ENCODE data around the gene OTOG. TPM values are rescaled to one million over a fixed set of nuclear protein-coding genes. Genes with fewer than 3 reads are reported as not detected.
A peak's percentile ranks its signal among the peaks of the same experiment; 100 is the strongest.

Gene OTOG
- total RNA-seq, 1 experiment from 2014 or later: 0.35 TPM

GRCh38 chr11:17610085-17610894, 63.2 kb downstream of the OTOG start:
- no peaks in the 10 kb centered on the region for H3K79me1 ChIP-seq (ENCODE audit: insufficient read depth, low read depth, low read length, poor library complexity, severe bottlenecking)
- no peak overlapping the region; the same call in 1 of the 2 replicates for H3K14ac ChIP-seq (ENCODE audit: insufficient read depth, low read length)
- no peak overlapping the region for H3K23ac ChIP-seq (ENCODE audit: insufficient read length, low read depth, low read length)
- no peak for DNase-seq
- H4K20me1 ChIP-seq (ENCODE audit: control insufficient read depth, insufficient read depth, insufficient read length): no peaks in the 10 kb centered on the region
- no peak overlapping the region for H3K9ac ChIP-seq (ENCODE audit: extremely low read depth, insufficient read length, low read length)
- peaks cover 23% of the 10 kb centered on the region for H3K27me3 Mint-ChIP-seq (ENCODE audit: low read depth)
- WGBS (ENCODE audit: extremely low coverage, insufficient read length, low lambda C conversion rate): no CpG with 5 or more reads among the region's 17 CpGs
- no peak overlapping the region for H2AK5ac ChIP-seq (ENCODE audit: insufficient read length, low read length)
- H3K9me3 Mint-ChIP-seq: no peaks in the 10 kb centered on the region
- H4K5ac ChIP-seq (ENCODE audit: insufficient read length, low read depth, low read length): no peak overlapping the region
- no peak overlapping the region for H2BK12ac ChIP-seq (ENCODE audit: insufficient read length, low read depth, low read length)
- peak overlapping the region in 1 of 3 experiments; percentile 64; a peak in 1 of 7 replicates for H3K27ac Mint-ChIP-seq
- H3K4me1 Mint-ChIP-seq: peaks cover 2 to 4% of the 10 kb centered on the region in 2 experiments; a peak in 2 of 4 replicates
- TF ChIP-seq CTCF (conservative IDR thresholded peaks at IDR 0.05): no peak
- no peak overlapping the region for H4K8ac ChIP-seq (replicated peaks; ENCODE audit: insufficient read length, low read depth, low read length)
- no peak overlapping the region for H3K4me3 Mint-ChIP-seq
- H3K4me1 ChIP-seq (ENCODE audit: insufficient read depth, low read length): no peaks in the 10 kb centered on the region; the same call in 1 of the 2 replicates
- H2BK5ac ChIP-seq (ENCODE audit: insufficient read length, low read length): no peak overlapping the region
- no peak overlapping the region for H2BK20ac ChIP-seq (ENCODE audit: low read depth, low read length, poor library complexity, severe bottlenecking)
- H3K4me2 ChIP-seq (ENCODE audit: insufficient read depth, insufficient read length, low read length): no peak overlapping the region
- H3K4ac ChIP-seq (ENCODE audit: low read depth, low read length): no peak overlapping the region; the same call in 1 of the 2 replicates
- no peak overlapping the region for H2BK15ac ChIP-seq (ENCODE audit: low read depth, low read length)
- no peak overlapping the region for H2AFZ ChIP-seq (ENCODE audit: low read length)
- H3K18ac ChIP-seq (ENCODE audit: insufficient read length, low read depth, low read length): no peak overlapping the region
- H3K79me2 ChIP-seq (ENCODE audit: insufficient read depth, low read length): no peaks in the 10 kb centered on the region
- no peak overlapping the region for H3K27ac ChIP-seq (ENCODE audit: insufficient read length, low read depth, low read length)
- H3K56ac ChIP-seq (ENCODE audit: insufficient read length, low read depth, low read length): no peak overlapping the region
- H3K23me2 ChIP-seq (ENCODE audit: insufficient read length, low read depth, low read length, poor library complexity, severe bottlenecking): no peaks in the 10 kb centered on the region
- no peak overlapping the region for H2BK120ac ChIP-seq (ENCODE audit: low read depth, low read length, poor library complexity, severe bottlenecking)
- H3K9me3 ChIP-seq (ENCODE audit: control insufficient read depth, low read depth, low read length): no peaks in the 10 kb centered on the region
- no peak overlapping the region for H3T11ph ChIP-seq (ENCODE audit: low read length)
- H4K91ac ChIP-seq (ENCODE audit: insufficient read length, low read depth, low read length): no peak overlapping the region
- no peaks in the 10 kb centered on the region for H3K36me3 Mint-ChIP-seq (ENCODE audit: insufficient read depth in 1 of 3, low read depth in 3 of 3)
- no peaks in the 10 kb centered on the region for H3K27me3 ChIP-seq (ENCODE audit: insufficient read depth, low read length)
